22Rv1 (cell line): ENCODE results near the gene RAPGEF4.

Experiments
- ZFX ChIP-seq: fragments of 450-650 bp; IDR thresholded peaks from 2 replicates; pipeline ENCODE4 v1.6.1; 2017; ENCODE audit warnings: antibody characterized with exemption, borderline replicate concordance
- TF ChIP-seq, protein P1 (sequence below): fragments of 450-650 bp; IDR thresholded peaks from 2 replicates; pipeline ENCODE4 v1.5.1; 2017; ENCODE audit warnings: mild to moderate bottlenecking

DNA sequence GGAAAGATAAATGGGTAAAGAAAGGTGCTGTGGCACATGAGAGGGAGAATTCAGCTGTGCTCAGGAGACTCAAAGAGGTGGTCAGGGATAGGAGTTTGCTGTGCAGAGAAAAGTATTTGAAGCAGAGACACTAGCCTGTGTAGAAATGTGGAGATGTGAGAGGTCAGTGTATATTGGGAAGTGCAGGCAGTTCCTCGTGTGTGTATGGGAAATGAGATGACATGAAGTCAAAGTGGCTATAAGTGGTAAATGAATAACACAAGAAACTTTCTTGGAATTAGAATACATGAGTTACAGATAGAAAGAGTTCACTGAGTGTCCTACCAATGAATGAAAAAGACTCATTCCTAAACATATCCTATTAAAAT lies 351.6 kb downstream of the RAPGEF4 start:
- TF ChIP-seq, protein P1, sequence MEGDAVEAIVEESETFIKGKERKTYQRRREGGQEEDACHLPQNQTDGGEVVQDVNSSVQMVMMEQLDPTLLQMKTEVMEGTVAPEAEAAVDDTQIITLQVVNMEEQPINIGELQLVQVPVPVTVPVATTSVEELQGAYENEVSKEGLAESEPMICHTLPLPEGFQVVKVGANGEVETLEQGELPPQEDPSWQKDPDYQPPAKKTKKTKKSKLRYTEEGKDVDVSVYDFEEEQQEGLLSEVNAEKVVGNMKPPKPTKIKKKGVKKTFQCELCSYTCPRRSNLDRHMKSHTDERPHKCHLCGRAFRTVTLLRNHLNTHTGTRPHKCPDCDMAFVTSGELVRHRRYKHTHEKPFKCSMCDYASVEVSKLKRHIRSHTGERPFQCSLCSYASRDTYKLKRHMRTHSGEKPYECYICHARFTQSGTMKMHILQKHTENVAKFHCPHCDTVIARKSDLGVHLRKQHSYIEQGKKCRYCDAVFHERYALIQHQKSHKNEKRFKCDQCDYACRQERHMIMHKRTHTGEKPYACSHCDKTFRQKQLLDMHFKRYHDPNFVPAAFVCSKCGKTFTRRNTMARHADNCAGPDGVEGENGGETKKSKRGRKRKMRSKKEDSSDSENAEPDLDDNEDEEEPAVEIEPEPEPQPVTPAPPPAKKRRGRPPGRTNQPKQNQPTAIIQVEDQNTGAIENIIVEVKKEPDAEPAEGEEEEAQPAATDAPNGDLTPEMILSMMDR = no peak
- TF ChIP-seq ZFX = no peak
